Testis (tissue), 3 donors: ENCODE measurements around the gene DRAP1. TPM values are rescaled to one million over a fixed set of nuclear protein-coding genes. Genes with fewer than 3 reads are reported as not detected.
A peak's percentile ranks its signal among the peaks of the same experiment; 100 is the strongest.

Experiments
- DNase-seq: peaks from one replicate; pipeline ENCODE4 v3.0.0-alpha.2; 2019
- H3K27ac ChIP-seq, 2 donors: fragments of 200-600 bp; sonication (generic); one replicate each; pipeline ENCODE4 v1.5.1; 2019
- H3K27me3 ChIP-seq: fragments of 200-600 bp; sonication (generic); one replicate; pipeline ENCODE4 v1.5.1; 2019
- H3K36me3 ChIP-seq: fragments of 200-600 bp; sonication (generic); one replicate; pipeline ENCODE4 v1.5.1; 2017; ENCODE audit warnings: low read depth; ENCODE audit errors: missing control alignments
- H3K4me1 ChIP-seq: fragments of 200-600 bp; sonication (generic); one replicate; pipeline ENCODE4 v1.5.1; 2019
- H3K4me3 ChIP-seq, 2 donors: fragments of 200-600 bp; sonication (generic); one replicate each; pipeline ENCODE4 v1.5.1; 2017 to 2019
- H3K9me3 ChIP-seq: fragments of 200-600 bp; sonication (generic); one replicate; pipeline ENCODE4 v1.5.1; 2017
- POLR2A ChIP-seq: fragments of 450-650 bp; IDR thresholded peaks from one replicate; pipeline ENCODE4 v1.6.1; 2017; ENCODE audit warnings: antibody characterized with exemption, mild to moderate bottlenecking, moderate library complexity
- WGBS, 2 donors: methylation state at CpG; one replicate each; pipeline ENCODE4 v1.1.5; 2018; 5-methylcytosine and 5-hydroxymethylcytosine counted together
- intact Hi-C: fragments of 100-400 bp; cut with DNase I; formaldehyde crosslinking; loops from one replicate; pipeline ENCODE4 v1.15.1; 2023; ENCODE audit warnings: low total_unique reads
- polyA plus RNA-seq: library from polyadenylated mRNA; stranded (reverse); fragments of 350-450 nt; fragmentation: Illumina TruSeq; extraction: RNeasy Lipid Tissue Mini Kit (QIAGEN cat#74804); gene quantifications from one replicate; pipeline ENCODE4 v1.2.3, GENCODE V29; 2014; ENCODE audit warnings: low read depth, low replicate concordance; ENCODE audit not compliant: insufficient read depth
- total RNA-seq, 2 donors: library from RNA; depleted of rRNA; stranded (reverse); fragments of >200 nt; gene quantifications; one replicate each; pipeline ENCODE4 v1.2.3, GENCODE V29; 2016
- TF ChIP-seq, protein P1 (sequence below), 3 experiments: fragments of 450-650 bp in 2 of 3; fragments of 200-600 bp in 1 of 3; sonication (generic) in 1 of 3; IDR thresholded peaks; one replicate each; pipeline ENCODE4 v1.5.1; 2016 to 2019; ENCODE audit warnings: antibody characterized with exemption in 3 of 3, mild to moderate bottlenecking in 2 of 3, moderate library complexity in 1 of 3

Gene DRAP1
- total and polyA plus RNA-seq, 3 donors from 2014 or later, result 215 to 304 (median 243) TPM

DNA sequence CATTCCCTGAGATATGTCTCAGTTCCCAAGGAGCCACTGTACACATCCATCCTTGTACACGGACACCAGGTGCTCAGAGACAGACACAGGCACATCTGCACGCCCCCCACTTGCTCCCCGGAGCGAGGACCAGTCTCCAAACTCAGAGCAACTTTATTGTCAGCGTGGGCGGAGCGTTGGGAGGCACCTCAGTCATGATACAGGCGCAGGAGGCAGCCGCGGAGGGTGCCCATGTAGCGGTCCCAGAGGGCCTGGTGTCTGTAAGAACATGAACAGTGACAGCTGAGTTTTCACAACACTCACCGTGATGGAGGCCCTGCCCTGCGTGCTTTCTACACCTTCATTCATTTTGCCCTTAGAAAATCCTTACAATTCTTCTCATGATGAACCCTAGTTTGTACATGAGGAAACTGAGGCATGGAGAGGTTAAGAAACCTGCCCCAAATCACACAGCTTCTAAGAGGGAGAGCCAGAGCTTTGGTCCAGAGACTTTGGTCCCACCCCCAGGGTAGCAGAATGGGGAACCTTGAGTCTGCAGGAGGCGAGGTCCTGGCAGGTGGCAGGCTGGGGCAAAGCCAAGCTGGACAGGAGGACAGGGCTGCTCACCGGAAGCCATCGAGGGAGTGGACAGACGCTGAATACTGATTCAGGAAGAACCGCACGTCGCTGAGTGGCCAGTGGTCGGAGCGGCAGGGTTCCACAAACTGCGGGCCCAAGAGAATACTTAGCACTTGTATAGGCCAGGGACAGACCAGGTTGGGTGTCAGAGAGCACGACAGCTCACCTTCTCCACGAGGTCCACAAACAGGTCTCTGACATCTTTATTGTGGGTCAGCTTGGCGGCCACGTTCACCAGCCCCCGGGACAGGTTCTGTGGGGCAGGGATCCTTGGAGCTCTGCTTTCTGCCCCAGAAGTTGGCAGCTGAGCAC, 35.2 kb upstream of the DRAP1 start:
- Histone ChIP-seq H3K36me3 (no peaks in the 10 kb centered on the region), H3K27me3 (no peaks in the 10 kb centered on the region), H3K4me3 (no peak overlapping the region), H3K4me1 (peaks cover 11% of the 10 kb centered on the region), H3K27ac (no peak overlapping the region), H3K9me3 (no peaks in the 10 kb centered on the region)
- WGBS, 2 donors, result 85 to 87% methylated on average over 28 of the region's 28 CpGs
- DNase-seq, result no peak
- TF ChIP-seq, protein P1, sequence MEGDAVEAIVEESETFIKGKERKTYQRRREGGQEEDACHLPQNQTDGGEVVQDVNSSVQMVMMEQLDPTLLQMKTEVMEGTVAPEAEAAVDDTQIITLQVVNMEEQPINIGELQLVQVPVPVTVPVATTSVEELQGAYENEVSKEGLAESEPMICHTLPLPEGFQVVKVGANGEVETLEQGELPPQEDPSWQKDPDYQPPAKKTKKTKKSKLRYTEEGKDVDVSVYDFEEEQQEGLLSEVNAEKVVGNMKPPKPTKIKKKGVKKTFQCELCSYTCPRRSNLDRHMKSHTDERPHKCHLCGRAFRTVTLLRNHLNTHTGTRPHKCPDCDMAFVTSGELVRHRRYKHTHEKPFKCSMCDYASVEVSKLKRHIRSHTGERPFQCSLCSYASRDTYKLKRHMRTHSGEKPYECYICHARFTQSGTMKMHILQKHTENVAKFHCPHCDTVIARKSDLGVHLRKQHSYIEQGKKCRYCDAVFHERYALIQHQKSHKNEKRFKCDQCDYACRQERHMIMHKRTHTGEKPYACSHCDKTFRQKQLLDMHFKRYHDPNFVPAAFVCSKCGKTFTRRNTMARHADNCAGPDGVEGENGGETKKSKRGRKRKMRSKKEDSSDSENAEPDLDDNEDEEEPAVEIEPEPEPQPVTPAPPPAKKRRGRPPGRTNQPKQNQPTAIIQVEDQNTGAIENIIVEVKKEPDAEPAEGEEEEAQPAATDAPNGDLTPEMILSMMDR (IDR thresholded peaks at IDR 0.05), result no peak
- TF ChIP-seq POLR2A, result no peak
- intact Hi-C loops, result loop anchor here (10.0 kb wide), 1 partner anchor 101 kb away; no protein-coding TSS in a partner anchor

- H3K4me1 ChIP-seq, result peaks cover 17% of the 10 kb centered on the region
- TF ChIP-seq, protein P1 (IDR thresholded peaks at IDR 0.05), result peak; percentile 95 to 98 (median 98)
- TF ChIP-seq POLR2A, result no peak
- H3K27me3 ChIP-seq, result no peaks in the 10 kb centered on the region
- H3K9me3 ChIP-seq, result no peaks in the 10 kb centered on the region
- H3K27ac ChIP-seq, result no peak overlapping the region
- 16 to 26% methylated on average over 7 to 9 of the region's 9 CpGs for WGBS, 2 donors
- intact Hi-C loops, result loop anchor here (10.0 kb wide), 1 partner anchor 100 kb away; no protein-coding TSS in a partner anchor
- H3K36me3 ChIP-seq, result no peaks in the 10 kb centered on the region
- DNase-seq, result peak; percentile 75
- no peak overlapping the region for H3K4me3 ChIP-seq
Measured at GRCh38 chr11:65884716-65885092, 34.5 kb upstream of the DRAP1 start.

GRCh38 chr11:65885231-65885630, 34.0 kb upstream of the DRAP1 start:
- WGBS, 2 donors, result 90 to 96% methylated on average over 7 of the region's 7 CpGs
- peaks cover 22% of the 10 kb centered on the region for H3K4me1 ChIP-seq

GRCh38 chr11:65885808-65886536, 33.3 kb upstream of the DRAP1 start:
- no peak overlapping the region for H3K4me3 ChIP-seq
- no peak for DNase-seq
- TF ChIP-seq POLR2A, result no peak
- peaks cover 23% of the 10 kb centered on the region for H3K4me1 ChIP-seq
- no peaks in the 10 kb centered on the region for H3K27me3 ChIP-seq
- WGBS, 2 donors, result 93 to 94% methylated on average over 12 of the region's 12 CpGs
- H3K9me3 ChIP-seq, result no peaks in the 10 kb centered on the region
- intact Hi-C loops, result loop anchor here (10.0 kb wide), 1 partner anchor 99 kb away; no protein-coding TSS in a partner anchor
- no peak overlapping the region for H3K27ac ChIP-seq
- H3K36me3 ChIP-seq, result no peaks in the 10 kb centered on the region

More at GRCh38 chr11:65885231-65885630, 34.0 kb upstream of the DRAP1 start:
- DNase-seq, result no peak
- intact Hi-C loops, result loop anchor here (10.0 kb wide), 1 partner anchor 100 kb away; no protein-coding TSS in a partner anchor
- no peaks in the 10 kb centered on the region for H3K36me3 ChIP-seq
- no peaks in the 10 kb centered on the region for H3K9me3 ChIP-seq
- no peak overlapping the region for H3K4me3 ChIP-seq
- no peak for TF ChIP-seq POLR2A
- TF ChIP-seq, protein P1 (IDR thresholded peaks at IDR 0.05), result no peak
- no peak overlapping the region for H3K27ac ChIP-seq
- H3K27me3 ChIP-seq, result no peaks in the 10 kb centered on the region
